PC-9 (cell line): ENCODE measurements around the gene DENND1A. TPM values are rescaled to one million over a fixed set of nuclear protein-coding genes. Genes with fewer than 3 reads are reported as not detected.

Experiments
- BruUV-seq: library from RNA; stranded (reverse); fragments of 400-500 nt; replicated peaks from 2 replicates; lab custom pipeline; 2021; lab: Mats Ljungman, UMichigan
- CTCF ChIA-PET: fragments of 300-600 bp; sonication (Branson Sonifier 250); formaldehyde crosslinking; loops from one replicate; lab custom pipeline; 2022; ENCODE audit warnings: antibody characterized with exemption; lab: Charles Lee
- POLR2A ChIA-PET: fragments of 300-600 bp; sonication (Branson Sonifier 250); formaldehyde crosslinking; loops from one replicate; lab custom pipeline; 2022; ENCODE audit warnings: antibody characterized with exemption; ENCODE audit not compliant: unreplicated experiment; lab: Charles Lee
- DNase-seq, 2 experiments: peaks; one replicate each; pipeline versions ENCODE4 v3.0.0 to v3.0.0-alpha.2; 2015 to 2022; ENCODE audit warnings: mixed read lengths in 1 of 2
- H2AFZ ChIP-seq: fragments of 200-600 bp; sonication (generic); 2 replicates; pipeline ENCODE4 v1.8.1; 2017; ENCODE audit warnings: antibody characterized with exemption
- H3F3A ChIP-seq: fragments of 200-600 bp; sonication (generic); 2 replicates; pipeline ENCODE4 v1.8.1; 2017; ENCODE audit warnings: antibody characterized with exemption, mild to moderate bottlenecking, low read depth; ENCODE audit not compliant: insufficient read depth
- H3K27ac ChIP-seq: fragments of 200-600 bp; sonication (generic); 2 replicates; pipeline ENCODE4 v1.6.1; 2016; ENCODE audit warnings: mixed run types
- H3K27me3 ChIP-seq: fragments of 200-600 bp; sonication (generic); 2 replicates; pipeline ENCODE4 v1.6.1; 2016; ENCODE audit warnings: low read depth, mixed run types; ENCODE audit not compliant: insufficient read depth
- H3K36me3 ChIP-seq: fragments of 200-600 bp; sonication (generic); 2 replicates; pipeline ENCODE4 v1.6.1; 2016; ENCODE audit warnings: low read depth, mixed run types
- H3K4me1 ChIP-seq: fragments of 200-600 bp; sonication (generic); replicated peaks from 2 replicates; pipeline ENCODE4 v1.6.1; 2016; ENCODE audit warnings: mixed run types; ENCODE audit not compliant: insufficient read depth
- H3K4me2 ChIP-seq: fragments of 200-600 bp; sonication (generic); 2 replicates; pipeline ENCODE4 v1.6.1; 2017; ENCODE audit warnings: mixed run types
- H3K4me3 ChIP-seq: fragments of 200-600 bp; sonication (generic); 2 replicates; pipeline ENCODE4 v1.6.1; 2016; ENCODE audit warnings: mixed run types
- H3K79me2 ChIP-seq: fragments of 200-600 bp; sonication (generic); 2 replicates; pipeline ENCODE4 v1.6.1; 2017; ENCODE audit warnings: low read depth, mixed run types
- H3K9me2 ChIP-seq: fragments of 200-600 bp; sonication (generic); 2 replicates; pipeline ENCODE4 v1.8.1; 2017; ENCODE audit warnings: mild to moderate bottlenecking; ENCODE audit not compliant: insufficient read depth
- H3K9me3 ChIP-seq: fragments of 200-600 bp; sonication (generic); 2 replicates; pipeline ENCODE4 v1.8.1; 2016; ENCODE audit warnings: low read depth; ENCODE audit not compliant: insufficient read depth
- H4K20me1 ChIP-seq: fragments of 200-600 bp; sonication (generic); 2 replicates; pipeline ENCODE4 v1.8.1; 2017; ENCODE audit not compliant: insufficient read depth
- EZH2 ChIP-seq: fragments of 200-600 bp; sonication (generic); IDR thresholded peaks from 2 replicates; pipeline ENCODE4 v1.8.0; 2017; ENCODE audit warnings: antibody characterized with exemption, low read depth
- intact Hi-C: fragments of 100-400 bp; cut with micrococcal nuclease; formaldehyde crosslinking; loops from one replicate; pipeline ENCODE4 v1.10.0; 2022; ENCODE audit not compliant: unreplicated experiment
- total RNA-seq: library from RNA; stranded (reverse); gene quantifications from 2 replicates; pipeline ENCODE4 v1.2.3, GENCODE V29; 2021
- TF ChIP-seq, protein P1 (sequence below): fragments of 200-600 bp; sonication (generic); conservative IDR thresholded peaks from 2 replicates; pipeline ENCODE4 v1.6.1; 2017; ENCODE audit warnings: mixed run types, antibody characterized with exemption, mild to moderate bottlenecking, moderate library complexity

DENND1A gene
- total RNA-seq, 1 experiment from 2014 or later, result 37.7 TPM

DNA sequence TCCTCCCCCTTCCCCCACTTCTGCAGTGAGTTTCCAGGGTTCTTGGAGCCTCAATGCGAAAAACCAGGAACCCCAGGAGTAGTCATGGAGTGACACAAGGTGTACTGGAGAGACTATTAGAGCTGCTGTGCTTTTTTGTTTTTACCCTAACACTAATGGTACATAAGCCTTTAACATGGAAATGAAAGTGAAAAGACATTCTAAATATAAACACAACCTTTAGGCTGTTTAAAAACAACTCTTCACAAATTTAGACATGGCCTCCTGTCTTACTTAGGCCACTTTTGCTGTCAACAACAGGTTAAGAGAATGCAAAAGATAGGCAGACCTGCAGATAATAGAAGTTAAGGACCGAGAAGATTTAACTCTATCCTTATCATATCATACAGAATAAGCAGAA, 232.2 kb downstream of the DENND1A start:
- TF ChIP-seq EZH2, result no peak
- TF ChIP-seq, protein P1, sequence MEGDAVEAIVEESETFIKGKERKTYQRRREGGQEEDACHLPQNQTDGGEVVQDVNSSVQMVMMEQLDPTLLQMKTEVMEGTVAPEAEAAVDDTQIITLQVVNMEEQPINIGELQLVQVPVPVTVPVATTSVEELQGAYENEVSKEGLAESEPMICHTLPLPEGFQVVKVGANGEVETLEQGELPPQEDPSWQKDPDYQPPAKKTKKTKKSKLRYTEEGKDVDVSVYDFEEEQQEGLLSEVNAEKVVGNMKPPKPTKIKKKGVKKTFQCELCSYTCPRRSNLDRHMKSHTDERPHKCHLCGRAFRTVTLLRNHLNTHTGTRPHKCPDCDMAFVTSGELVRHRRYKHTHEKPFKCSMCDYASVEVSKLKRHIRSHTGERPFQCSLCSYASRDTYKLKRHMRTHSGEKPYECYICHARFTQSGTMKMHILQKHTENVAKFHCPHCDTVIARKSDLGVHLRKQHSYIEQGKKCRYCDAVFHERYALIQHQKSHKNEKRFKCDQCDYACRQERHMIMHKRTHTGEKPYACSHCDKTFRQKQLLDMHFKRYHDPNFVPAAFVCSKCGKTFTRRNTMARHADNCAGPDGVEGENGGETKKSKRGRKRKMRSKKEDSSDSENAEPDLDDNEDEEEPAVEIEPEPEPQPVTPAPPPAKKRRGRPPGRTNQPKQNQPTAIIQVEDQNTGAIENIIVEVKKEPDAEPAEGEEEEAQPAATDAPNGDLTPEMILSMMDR, result no peak
- Histone ChIP-seq H3K27me3 (no peaks in the 10 kb centered on the region), H3K9me2 (no peaks in the 10 kb centered on the region), H2AFZ (no peak overlapping the region), H3K79me2 (no peaks in the 10 kb centered on the region), H3F3A (no peaks in the 10 kb centered on the region), H4K20me1 (no peaks in the 10 kb centered on the region; the same call in 1 of the 2 replicates), H3K36me3 (no peaks in the 10 kb centered on the region), H3K27ac (no peak overlapping the region), H3K4me2 (no peak overlapping the region), H3K9me3 (0 out of 2 replicates have a peak, but pooled peaks cover 3% of the 10 kb centered on the region), H3K4me1 (no peaks in the 10 kb centered on the region), H3K4me3 (no peak overlapping the region)
- intact Hi-C loops, result no loop called here
- POLR2A ChIA-PET, result no interaction called here
- no peak for DNase-seq
- BruUV-seq, result no TSS peak
- CTCF ChIA-PET, result no interaction called here

DNA sequence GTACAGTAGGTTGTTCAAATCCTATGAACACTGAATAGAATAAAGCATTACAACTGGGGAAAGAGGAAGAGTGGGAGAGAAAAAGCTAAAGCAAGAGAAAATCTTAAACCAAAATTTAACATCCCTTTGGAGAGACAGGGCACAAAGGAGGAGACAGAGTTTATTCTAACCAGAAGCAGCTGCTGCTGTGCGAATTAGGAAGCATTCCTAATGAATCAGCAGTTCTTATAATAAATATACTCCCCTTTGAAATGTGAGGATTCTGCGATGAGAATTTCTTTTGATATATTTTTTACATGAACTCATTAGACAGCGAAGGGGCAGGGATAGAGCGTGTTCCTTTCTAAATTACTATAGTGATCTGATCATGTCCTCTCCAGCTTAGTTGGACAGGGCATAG, 233.4 kb downstream of the DENND1A start:
- no peak for TF ChIP-seq EZH2
- TF ChIP-seq, protein P1, result no peak
- Histone ChIP-seq H3K4me2 (no peak overlapping the region), H3K27ac (no peak overlapping the region), H4K20me1 (no peaks in the 10 kb centered on the region; the same call in 1 of the 2 replicates), H3K27me3 (no peaks in the 10 kb centered on the region), H3K4me1 (no peaks in the 10 kb centered on the region), H3K36me3 (no peaks in the 10 kb centered on the region), H3K79me2 (no peaks in the 10 kb centered on the region), H3K9me3 (no peaks in the 10 kb centered on the region), H2AFZ (no peak overlapping the region), H3F3A (no peaks in the 10 kb centered on the region), H3K9me2 (no peaks in the 10 kb centered on the region), H3K4me3 (no peak overlapping the region)
- DNase-seq, result no peak
- ChIA-PET POLR2A (no interaction called here), CTCF (interaction anchor here (0.7 kb wide), 1 partner anchor 749 kb away, joined by 6 read pairs; no protein-coding TSS in a partner anchor)
- BruUV-seq, result no TSS peak
- intact Hi-C loops, result no loop called here

DNA sequence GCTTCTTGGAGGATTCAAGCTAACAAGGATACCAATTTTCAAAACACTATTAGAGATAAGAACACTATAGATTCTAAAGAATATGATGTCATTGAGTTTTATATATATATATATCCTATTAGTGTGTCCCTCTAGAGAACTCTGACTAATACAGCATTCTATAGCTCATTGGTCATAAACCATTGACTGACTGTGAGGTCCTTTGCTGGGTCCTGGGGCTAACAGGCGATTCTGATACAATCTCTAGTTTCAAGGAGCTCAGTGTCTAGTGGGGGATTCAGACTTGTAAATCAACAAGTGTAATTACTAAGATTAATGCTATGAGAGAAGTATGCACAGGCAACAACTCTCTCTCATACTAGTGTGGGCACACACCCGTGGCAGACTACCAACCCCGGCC, 234.5 kb downstream of the DENND1A start:
- Histone ChIP-seq H3K27me3 (no peaks in the 10 kb centered on the region), H3K9me3 (no peaks in the 10 kb centered on the region), H3F3A (no peaks in the 10 kb centered on the region), H3K4me1 (no peaks in the 10 kb centered on the region), H3K36me3 (no peaks in the 10 kb centered on the region), H2AFZ (no peak overlapping the region), H3K27ac (no peak overlapping the region), H3K79me2 (no peaks in the 10 kb centered on the region), H4K20me1 (no peaks in the 10 kb centered on the region; the same call in 1 of the 2 replicates), H3K4me2 (no peak overlapping the region), H3K9me2 (no peaks in the 10 kb centered on the region), H3K4me3 (no peak overlapping the region)
- no peak for DNase-seq
- intact Hi-C loops, result no loop called here
- POLR2A ChIA-PET, result interaction anchor here (0.5 kb wide), 1 partner anchor 296 kb away, joined by 3 read pairs; no protein-coding TSS in a partner anchor
- no TSS peak for BruUV-seq
- TF ChIP-seq, protein P1, result no peak
- no peak for TF ChIP-seq EZH2
- CTCF ChIA-PET, result no interaction called here
